GM13976 (cell line): ENCODE measurements around the gene ZNF346.
A peak's percentile ranks its signal among the peaks of the same experiment; 100 is the strongest.

Experiments
- DNase-seq: peaks from one replicate; pipeline ENCODE4 v3.0.0; 2012; ENCODE audit warnings: low spot score
- CTCF ChIP-seq: IDR thresholded peaks from 2 replicates; pipeline ENCODE4 v1.5.1; 2012; ENCODE audit warnings: borderline replicate concordance, mild to moderate bottlenecking; ENCODE audit not compliant: insufficient read depth; ENCODE audit errors: extremely low read depth, missing control alignments, control extremely low read depth
- in situ Hi-C: fragments of 300-500 bp; cut with MboI; formaldehyde crosslinking; loops from one replicate; pipeline ENCODE4 v1.12.0; 2022; ENCODE audit warnings: low sequenced_read_pairs, mixed read lengths, inconsistent platforms; ENCODE audit not compliant: unreplicated experiment

Gene ZNF346

GRCh38 chr5:177113566-177114424 lies 91.3 kb downstream of the ZNF346 start:
- in situ Hi-C loops = loop anchor here (10.0 kb wide), 2 partner anchors 181 to 449 kb away; no protein-coding TSS in a partner anchor
- peak; percentile 95 for TF ChIP-seq CTCF
- DNase-seq = peak; percentile 92

GRCh38 chr5:177116631-177117373 lies 94.3 kb downstream of the ZNF346 start:
- no peak for TF ChIP-seq CTCF
- in situ Hi-C loops = loop anchor here (10.0 kb wide), 2 partner anchors 178 to 452 kb away; no protein-coding TSS in a partner anchor

DNA sequence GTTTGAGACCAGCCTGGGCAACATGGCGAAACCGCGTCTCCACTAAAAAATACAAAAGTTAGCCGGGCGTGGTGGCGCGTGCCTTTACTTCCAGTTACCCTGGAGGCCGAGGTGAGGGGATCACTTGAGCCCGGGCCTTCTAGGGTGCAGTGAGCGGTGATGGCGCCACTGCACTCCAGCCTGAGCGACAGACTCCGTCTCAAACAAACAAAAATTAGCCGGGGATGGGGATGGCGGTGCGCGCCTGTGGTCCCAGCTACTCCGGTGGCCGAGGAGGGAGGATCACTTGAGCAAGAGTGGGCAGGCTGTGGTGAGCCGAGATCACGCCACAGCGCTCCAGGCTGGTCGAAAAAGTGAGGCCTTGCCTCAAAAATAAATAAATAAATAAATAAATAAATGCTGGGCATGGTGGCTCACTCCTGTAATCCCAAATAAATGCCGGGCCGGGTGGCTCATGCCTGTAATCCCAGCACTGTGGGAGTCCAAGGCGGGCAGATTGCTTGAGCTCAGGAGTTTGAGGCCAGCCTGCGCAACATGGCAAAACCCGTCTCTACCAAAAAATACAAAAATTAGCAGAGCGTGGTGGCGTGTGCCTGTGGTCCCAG lies 95.0 kb downstream of the ZNF346 start:
- in situ Hi-C loops = loop anchor here (10.0 kb wide), 2 partner anchors 177 to 453 kb away; no protein-coding TSS in a partner anchor
- TF ChIP-seq CTCF = no peak
- DNase-seq = no peak

More at GRCh38 chr5:177116631-177117373, 94.3 kb downstream of the ZNF346 start:
- DNase-seq = peak; percentile 80

- in situ Hi-C loops = no loop called here
- TF ChIP-seq CTCF = no peak
- no peak for DNase-seq
Observed at GRCh38 chr5:177122566-177122965, 100.1 kb downstream of the ZNF346 start.

DNA sequence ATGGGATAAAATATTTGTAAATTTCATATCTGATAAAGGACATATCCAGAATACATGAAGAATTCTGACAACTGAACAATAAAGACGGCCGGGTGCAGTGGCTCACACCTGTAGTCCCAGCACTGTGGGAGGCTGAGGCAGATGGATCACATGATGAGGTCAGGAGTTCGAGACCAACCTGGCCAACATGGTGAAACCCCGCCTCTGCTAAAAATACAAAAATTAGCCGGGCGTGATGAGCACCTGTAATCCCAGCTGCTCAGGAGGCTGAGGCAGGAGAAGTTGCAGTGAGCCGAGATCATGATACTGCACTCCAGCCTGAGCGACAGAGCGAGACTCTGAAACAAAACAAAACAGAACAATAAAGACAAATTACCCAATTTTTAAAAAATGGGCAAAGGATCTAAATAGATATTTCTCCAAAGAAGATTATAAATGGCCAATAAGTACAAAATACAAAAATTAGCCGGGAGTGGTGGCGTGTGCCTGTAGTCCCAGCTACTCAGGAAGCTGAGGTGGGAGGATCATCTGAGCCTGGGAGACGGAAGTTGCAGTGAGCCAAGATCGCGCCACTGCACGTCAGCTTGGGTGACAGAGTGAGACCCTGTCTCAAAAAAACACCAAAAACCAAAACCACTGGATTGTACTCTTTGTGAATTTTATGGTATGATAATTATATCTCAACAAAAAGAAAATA lies 101.4 kb downstream of the ZNF346 start:
- no peak for DNase-seq
- TF ChIP-seq CTCF = no peak
- in situ Hi-C loops = no loop called here
